ENCODE measurements around the gene RACK1. TPM values are rescaled to one million over a fixed set of nuclear protein-coding genes. Genes with fewer than 3 reads are reported as not detected.

RACK1 gene
- total and polyA plus RNA-seq, 2 experiments from 2014 or later = 2,372 to 4,798 TPM

GRCh38 chr5:181191526-181192336 is 52.0 kb downstream of the RACK1 start:
- no peak overlapping the region for H3K27ac ChIP-seq (ENCODE audit: low read depth)
- H3K27me3 Mint-ChIP-seq (ENCODE audit: insufficient read depth, low read depth, poor library complexity) = peaks cover 57% of the 10 kb centered on the region

More at GRCh38 chr5:181191526-181192336, 52.0 kb downstream of the RACK1 start:
- Histone ChIP-seq H3K36me3 (ENCODE audit: insufficient read depth) (no peaks in the 10 kb centered on the region), H3F3A (replicated peaks; ENCODE audit: low read depth) (peaks cover 3% of the 10 kb centered on the region), H3K27me3 (ENCODE audit: insufficient read depth) (peaks cover 60% of the 10 kb centered on the region), H2AFZ (peak overlapping the region; percentile 98), H3K4me2 (peak overlapping the region; percentile 82), H3K79me2 (replicated peaks; ENCODE audit: insufficient read depth) (no peaks in the 10 kb centered on the region), H4K20me1 (replicated peaks; ENCODE audit: insufficient read depth) (no peaks in the 10 kb centered on the region; the same call in 1 of the 2 replicates), H3K9me2 (ENCODE audit: insufficient read depth) (no peaks in the 10 kb centered on the region), H3K4me1 (ENCODE audit: insufficient read depth) (no peaks in the 10 kb centered on the region; the same call in 1 of the 2 replicates), H3K4me3 (peak overlapping the region; percentile 80)
- H3K36me3 Mint-ChIP-seq (ENCODE audit: low read depth) = peaks cover 15% of the 10 kb centered on the region; the same call in 1 of the 3 replicates
- peaks cover 21% of the 10 kb centered on the region for H3K9me3 Mint-ChIP-seq
- H3K4me3 Mint-ChIP-seq = peak overlapping the region; percentile 89
- H3K4me1 Mint-ChIP-seq = peaks cover 6% of the 10 kb centered on the region
- TF ChIP-seq ETS1 (IDR thresholded peaks at IDR 0.05) (no peak; the same call in 1 of the 2 replicates), ZNF114 (CRISPR knock-in tag; IDR thresholded peaks at IDR 0.05) (peak; percentile 18; the same call in 1 of the 2 replicates), REST (IDR thresholded peaks at IDR 0.05; ENCODE audit: unreplicated experiment) (no peak), JUNB (IDR thresholded peaks at IDR 0.05; ENCODE audit: unreplicated experiment) (no peak), EZH2 (IDR thresholded peaks at IDR 0.05; ENCODE audit: low read depth, unreplicated experiment) (no peak), CTCF (conservative IDR thresholded peaks at IDR 0.05; ENCODE audit: low read depth in 2 of 2) (peak in 1 of 2 experiments; percentile 10; a peak in 1 of 4 replicates), ZNF331 (CRISPR knock-in tag; IDR thresholded peaks at IDR 0.05; ENCODE audit: low read depth) (no peak), CREB1 (CRISPR knock-in tag; IDR thresholded peaks at IDR 0.05; ENCODE audit: low read depth) (peak; percentile 19; the same call in 1 of the 2 replicates), EZH2phosphoT487 (IDR thresholded peaks at IDR 0.05; ENCODE audit: unreplicated experiment) (no peak), ZNF462 (CRISPR knock-in tag; IDR thresholded peaks at IDR 0.05) (no peak), NANOG (IDR thresholded peaks at IDR 0.05; ENCODE audit: borderline replicate concordance) (no peak), POLR2AphosphoS5 (IDR thresholded peaks at IDR 0.05; ENCODE audit: low read depth) (peak; percentile 78), STAT1 (IDR thresholded peaks at IDR 0.05; ENCODE audit: unreplicated experiment) (no peak)
- DNase-seq (ENCODE audit: low spot score) (peak; percentile 93), ATAC-seq (peak; percentile 40)
- no peak overlapping the region for H3K27ac Mint-ChIP-seq

Measured in GM23338 (cell line).